ENCODE data around the gene FRK. TPM values are rescaled to one million over a fixed set of nuclear protein-coding genes. Genes with fewer than 3 reads are reported as not detected.

The FRK gene
- polyA plus RNA-seq (2013, experiment 1 of 2) = 0.04 TPM
- 0.03 TPM for polyA plus RNA-seq (2013, experiment 2 of 2)

- no peak within 1 kb of the TSS for H3K9ac ChIP-seq (ENCODE audit: low read depth, low read length, poor library complexity)
- no peak within 1 kb of the TSS for H4K8ac ChIP-seq (ENCODE audit: low read depth, low read length)
- H3K27me3 ChIP-seq (ENCODE audit: control insufficient read depth in 3 of 3, insufficient read depth in 3 of 3, low read depth in 1 of 3, low read length in 3 of 3) = no peaks in the 10 kb centered on the region
- H3K18ac ChIP-seq (ENCODE audit: low read length) = no peak within 1 kb of the TSS
- H2AK5ac ChIP-seq (ENCODE audit: low read depth, low read length) = no peak within 1 kb of the TSS
- H3K27ac ChIP-seq (replicated peaks; ENCODE audit: low read length) = no peak within 1 kb of the TSS
- H2BK5ac ChIP-seq (ENCODE audit: low read length) = no peak within 1 kb of the TSS
- H3K9me3 ChIP-seq (replicated peaks in 1 of 2; ENCODE audit: control insufficient read depth in 2 of 2, insufficient read depth in 1 of 2, low read depth in 1 of 2, low read length in 2 of 2) = no peaks in the 10 kb centered on the region
- no peak within 1 kb of the TSS for H3K14ac ChIP-seq (ENCODE audit: low read length)
- H3K79me1 ChIP-seq (ENCODE audit: low read depth, low read length) = no peaks in the 10 kb centered on the region
- no peak within 1 kb of the TSS for H3K4me3 ChIP-seq (ENCODE audit: low read length in 2 of 2)
- no peak within 1 kb of the TSS for H3K4me2 ChIP-seq (ENCODE audit: insufficient read depth, low read length, poor library complexity, severe bottlenecking)
- no peak within 1 kb of the TSS for H2BK12ac ChIP-seq (ENCODE audit: low read length)
- no CpG with 5 or more reads among the region's 7 CpGs for WGBS, 2 donors (ENCODE audit: extremely low coverage in 2 of 2, insufficient read length in 2 of 2, insufficient replicate concordance in 1 of 2)
- no peak within 1 kb of the TSS for H2BK120ac ChIP-seq (ENCODE audit: low read depth, low read length)
- no peak within 1 kb of the TSS for H3K23ac ChIP-seq (ENCODE audit: low read depth, low read length, poor library complexity)
- DNase-seq (ENCODE audit: low spot score) = no peak
- no peak within 1 kb of the TSS for H3K4ac ChIP-seq (ENCODE audit: low read length)
- H3K4me1 ChIP-seq (ENCODE audit: control insufficient read depth in 2 of 2, insufficient read depth in 1 of 2, low read depth in 1 of 2, low read length in 2 of 2) = peaks cover 0 to 2% of the 10 kb centered on the region in 2 donors
- H2BK15ac ChIP-seq (ENCODE audit: low read length) = no peak within 1 kb of the TSS
- no peak within 1 kb of the TSS for H4K91ac ChIP-seq (ENCODE audit: low read depth, low read length, poor library complexity)
- H3K36me3 ChIP-seq (replicated peaks in 1 of 2; ENCODE audit: control insufficient read depth in 2 of 2, insufficient read depth in 2 of 2, low read length in 2 of 2) = no peaks in the 10 kb centered on the region
- H2AFZ ChIP-seq (ENCODE audit: low read length) = no peak within 1 kb of the TSS
These were observed at the start of gene FRK for GRCh38 chr6:116060572-116061283. Gene FRK, minus strand, starts transcription at chr6:116060891. Its CDS starts 580 bp downstream, at chr6:116060311.

- H2BK120ac ChIP-seq (ENCODE audit: low read depth, low read length) = no peak overlapping the region
- peaks cover 2 to 6% of the 10 kb centered on the region in 2 donors for H3K4me1 ChIP-seq (ENCODE audit: control insufficient read depth in 2 of 2, insufficient read depth in 1 of 2, low read depth in 1 of 2, low read length in 2 of 2)
- DNase-seq (ENCODE audit: low spot score) = no peak
These were observed 48.1 kb upstream of the FRK start for GRCh38 chr6:116108836-116109235.

GRCh38 chr6:116106146-116106545, 45.5 kb upstream of the FRK start:
- peaks cover 4 to 16% of the 10 kb centered on the region in 2 donors for H3K36me3 ChIP-seq (replicated peaks in 1 of 2; ENCODE audit: control insufficient read depth in 2 of 2, insufficient read depth in 2 of 2, low read length in 2 of 2)
- H3K79me1 ChIP-seq (ENCODE audit: low read depth, low read length) = no peaks in the 10 kb centered on the region
- H3K27ac ChIP-seq (replicated peaks; ENCODE audit: low read length) = no peak overlapping the region
- H3K9me3 ChIP-seq (replicated peaks in 1 of 2; ENCODE audit: control insufficient read depth in 2 of 2, insufficient read depth in 1 of 2, low read depth in 1 of 2, low read length in 2 of 2) = no peaks in the 10 kb centered on the region
- H2BK5ac ChIP-seq (ENCODE audit: low read length) = no peak overlapping the region
- no peak overlapping the region for H2AK5ac ChIP-seq (ENCODE audit: low read depth, low read length)
- no peaks in the 10 kb centered on the region for H3K27me3 ChIP-seq (ENCODE audit: control insufficient read depth in 3 of 3, insufficient read depth in 3 of 3, low read depth in 1 of 3, low read length in 3 of 3)
- no peak overlapping the region for H2BK15ac ChIP-seq (ENCODE audit: low read length)
- H3K4ac ChIP-seq (ENCODE audit: low read length) = no peak overlapping the region
- no peak overlapping the region for H2AFZ ChIP-seq (ENCODE audit: low read length)
- peaks cover 6 to 9% of the 10 kb centered on the region in 2 donors for H3K4me1 ChIP-seq (ENCODE audit: control insufficient read depth in 2 of 2, insufficient read depth in 1 of 2, low read depth in 1 of 2, low read length in 2 of 2)
- H4K8ac ChIP-seq (ENCODE audit: low read depth, low read length) = no peak overlapping the region
- no peak overlapping the region for H3K23ac ChIP-seq (ENCODE audit: low read depth, low read length, poor library complexity)
- no peak overlapping the region for H2BK120ac ChIP-seq (ENCODE audit: low read depth, low read length)
- DNase-seq (ENCODE audit: low spot score) = no peak
- no peak overlapping the region for H2BK12ac ChIP-seq (ENCODE audit: low read length)
- no peak overlapping the region for H4K91ac ChIP-seq (ENCODE audit: low read depth, low read length, poor library complexity)
- H3K4me2 ChIP-seq (ENCODE audit: insufficient read depth, low read length, poor library complexity, severe bottlenecking) = no peak overlapping the region
- no peak overlapping the region for H3K14ac ChIP-seq (ENCODE audit: low read length)
- H3K9ac ChIP-seq (ENCODE audit: low read depth, low read length, poor library complexity) = no peak overlapping the region
- no peak overlapping the region for H3K18ac ChIP-seq (ENCODE audit: low read length)
- no peak overlapping the region for H3K4me3 ChIP-seq (ENCODE audit: low read length in 2 of 2)
- WGBS, 2 donors (ENCODE audit: extremely low coverage in 2 of 2, insufficient read length in 2 of 2, insufficient replicate concordance in 1 of 2) = no CpG with 5 or more reads among the region's 1 CpG

More at GRCh38 chr6:116108836-116109235, 48.1 kb upstream of the FRK start:
- H3K9ac ChIP-seq (ENCODE audit: low read depth, low read length, poor library complexity) = no peak overlapping the region
- H3K4me2 ChIP-seq (ENCODE audit: insufficient read depth, low read length, poor library complexity, severe bottlenecking) = no peak overlapping the region
- H3K79me1 ChIP-seq (ENCODE audit: low read depth, low read length) = no peaks in the 10 kb centered on the region
- H2BK5ac ChIP-seq (ENCODE audit: low read length) = no peak overlapping the region
- H3K14ac ChIP-seq (ENCODE audit: low read length) = no peak overlapping the region
- no peak overlapping the region for H3K4ac ChIP-seq (ENCODE audit: low read length)
- H2AK5ac ChIP-seq (ENCODE audit: low read depth, low read length) = no peak overlapping the region
- H3K27ac ChIP-seq (replicated peaks; ENCODE audit: low read length) = no peak overlapping the region
- peaks cover 0 to 1% of the 10 kb centered on the region in 2 donors for H3K9me3 ChIP-seq (replicated peaks in 1 of 2; ENCODE audit: control insufficient read depth in 2 of 2, insufficient read depth in 1 of 2, low read depth in 1 of 2, low read length in 2 of 2)
- H3K18ac ChIP-seq (ENCODE audit: low read length) = no peak overlapping the region
- H2AFZ ChIP-seq (ENCODE audit: low read length) = no peak overlapping the region
- no peak overlapping the region for H2BK12ac ChIP-seq (ENCODE audit: low read length)
- no peak overlapping the region for H4K8ac ChIP-seq (ENCODE audit: low read depth, low read length)
- H3K23ac ChIP-seq (ENCODE audit: low read depth, low read length, poor library complexity) = no peak overlapping the region
- no peaks in the 10 kb centered on the region for H3K27me3 ChIP-seq (ENCODE audit: control insufficient read depth in 3 of 3, insufficient read depth in 3 of 3, low read depth in 1 of 3, low read length in 3 of 3)
- WGBS, 2 donors (ENCODE audit: extremely low coverage in 2 of 2, insufficient read length in 2 of 2, insufficient replicate concordance in 1 of 2) = no CpG with 5 or more reads among the region's 1 CpG
- no peak overlapping the region for H4K91ac ChIP-seq (ENCODE audit: low read depth, low read length, poor library complexity)
- H3K36me3 ChIP-seq (replicated peaks in 1 of 2; ENCODE audit: control insufficient read depth in 2 of 2, insufficient read depth in 2 of 2, low read length in 2 of 2) = peaks cover 6 to 37% of the 10 kb centered on the region in 2 donors
- no peak overlapping the region for H2BK15ac ChIP-seq (ENCODE audit: low read length)
- no peak overlapping the region for H3K4me3 ChIP-seq (ENCODE audit: low read length in 2 of 2)

GRCh38 chr6:116105247-116105646, 44.6 kb upstream of the FRK start:
- no peak overlapping the region for H2BK5ac ChIP-seq (ENCODE audit: low read length)

More at GRCh38 chr6:116105247-116105646, 44.6 kb upstream of the FRK start:
- Histone ChIP-seq H3K36me3 (replicated peaks in 1 of 2; ENCODE audit: control insufficient read depth in 2 of 2, insufficient read depth in 2 of 2, low read length in 2 of 2) (peaks cover 0 to 7% of the 10 kb centered on the region in 2 donors), H4K91ac (ENCODE audit: low read depth, low read length, poor library complexity) (no peak overlapping the region), H3K79me1 (ENCODE audit: low read depth, low read length) (no peaks in the 10 kb centered on the region), H3K4me3 (ENCODE audit: low read length in 2 of 2) (no peak overlapping the region), H4K8ac (ENCODE audit: low read depth, low read length) (no peak overlapping the region), H3K9me3 (replicated peaks in 1 of 2; ENCODE audit: control insufficient read depth in 2 of 2, insufficient read depth in 1 of 2, low read depth in 1 of 2, low read length in 2 of 2) (no peaks in the 10 kb centered on the region), H3K4me1 (ENCODE audit: control insufficient read depth in 2 of 2, insufficient read depth in 1 of 2, low read depth in 1 of 2, low read length in 2 of 2) (peaks cover 6 to 9% of the 10 kb centered on the region in 2 donors), H2BK120ac (ENCODE audit: low read depth, low read length) (no peak overlapping the region), H2BK15ac (ENCODE audit: low read length) (no peak overlapping the region), H3K4ac (ENCODE audit: low read length) (no peak overlapping the region), H3K23ac (ENCODE audit: low read depth, low read length, poor library complexity) (no peak overlapping the region), H3K9ac (ENCODE audit: low read depth, low read length, poor library complexity) (no peak overlapping the region), H2AFZ (ENCODE audit: low read length) (no peak overlapping the region), H2AK5ac (ENCODE audit: low read depth, low read length) (no peak overlapping the region), H3K18ac (ENCODE audit: low read length) (no peak overlapping the region), H3K27me3 (ENCODE audit: control insufficient read depth in 3 of 3, insufficient read depth in 3 of 3, low read depth in 1 of 3, low read length in 3 of 3) (peaks cover 0 to 2% (median 0%) of the 10 kb centered on the region in 3 experiments), H3K4me2 (ENCODE audit: insufficient read depth, low read length, poor library complexity, severe bottlenecking) (no peak overlapping the region), H3K27ac (replicated peaks; ENCODE audit: low read length) (peak overlapping the region; percentile 12), H2BK12ac (ENCODE audit: low read length) (no peak overlapping the region), H3K14ac (ENCODE audit: low read length) (no peak overlapping the region)
- DNase-seq (ENCODE audit: low spot score) = no peak
- WGBS, 2 donors (ENCODE audit: extremely low coverage in 2 of 2, insufficient read length in 2 of 2, insufficient replicate concordance in 1 of 2) = no CpG with 5 or more reads among the region's 3 CpGs
